ENCODE measurements around the gene NFAT5.
"Not testable (repeated sequence)": the region's sequence is repeated elsewhere in the genome, so short reads cannot be mapped to it uniquely, and the experiment has no call there.

Gene NFAT5

GRCh38 chr16:69566240-69566980, 644 bp downstream of the NFAT5 start:
- Mint-ChIP-seq H3K4me1 (ENCODE audit: low read depth) (peaks cover 41% of the 10 kb centered on the region), H3K9me3 (no peaks in the 10 kb centered on the region), H3K4me3 (peak overlapping the region; percentile 100), H3K27me3 (ENCODE audit: low read depth) (no peaks in the 10 kb centered on the region), H3K36me3 (ENCODE audit: low read depth) (peaks cover 9% of the 10 kb centered on the region), H3K27ac (peak overlapping the region; percentile 99)

DNA sequence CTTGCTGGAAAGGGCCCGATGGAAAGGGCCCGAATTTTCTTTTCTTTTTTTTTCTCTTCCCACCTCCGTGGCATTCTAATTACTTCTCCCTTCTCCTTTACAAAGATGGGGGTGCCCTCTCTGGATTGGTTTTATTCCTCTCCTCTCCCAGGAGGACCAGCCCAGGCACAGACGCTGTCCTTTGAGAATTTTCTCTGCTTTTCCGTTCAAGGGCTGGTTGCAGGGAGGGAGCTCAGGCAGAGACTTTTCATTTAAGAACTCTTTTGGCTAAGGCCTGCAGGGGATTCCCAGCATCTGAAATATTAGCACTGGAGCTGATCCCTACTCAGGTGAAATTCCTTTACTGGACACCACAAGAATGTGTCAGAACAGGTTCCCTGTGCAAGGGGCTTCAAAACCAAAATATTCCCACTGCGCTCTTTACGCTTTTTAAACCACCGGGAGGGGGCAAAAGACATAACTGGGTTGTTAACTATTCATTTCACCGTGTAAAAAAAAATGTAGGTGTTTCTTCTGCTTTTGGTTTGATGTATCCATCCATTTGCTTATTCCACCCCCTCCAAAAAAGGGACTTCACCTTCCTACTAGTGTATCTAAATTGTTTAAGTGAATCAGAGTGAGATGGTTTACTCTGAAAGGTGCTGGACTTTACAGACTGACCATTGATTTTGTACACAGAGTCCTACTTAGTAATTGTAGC, 1.4 kb downstream of the NFAT5 start:
- peaks cover 39% of the 10 kb centered on the region for H3K4me1 Mint-ChIP-seq (ENCODE audit: low read depth)
- no peaks in the 10 kb centered on the region for H3K9me3 Mint-ChIP-seq
- H3K4me3 Mint-ChIP-seq = peak overlapping the region; percentile 100
- peak overlapping the region; percentile 99 for H3K27ac Mint-ChIP-seq
- H3K27me3 Mint-ChIP-seq (ENCODE audit: low read depth) = no peaks in the 10 kb centered on the region
- H3K36me3 Mint-ChIP-seq (ENCODE audit: low read depth) = peaks cover 9% of the 10 kb centered on the region

GRCh38 chr16:69568676-69569075, 2.9 kb downstream of the NFAT5 start:
- H3K27ac Mint-ChIP-seq = no peak overlapping the region
- no peaks in the 10 kb centered on the region for H3K9me3 Mint-ChIP-seq
- no peaks in the 10 kb centered on the region for H3K27me3 Mint-ChIP-seq (ENCODE audit: low read depth)
- peaks cover 9% of the 10 kb centered on the region for H3K36me3 Mint-ChIP-seq (ENCODE audit: low read depth)
- H3K4me1 Mint-ChIP-seq (ENCODE audit: low read depth) = peaks cover 37% of the 10 kb centered on the region
- peak overlapping the region; percentile 10 for H3K4me3 Mint-ChIP-seq

DNA sequence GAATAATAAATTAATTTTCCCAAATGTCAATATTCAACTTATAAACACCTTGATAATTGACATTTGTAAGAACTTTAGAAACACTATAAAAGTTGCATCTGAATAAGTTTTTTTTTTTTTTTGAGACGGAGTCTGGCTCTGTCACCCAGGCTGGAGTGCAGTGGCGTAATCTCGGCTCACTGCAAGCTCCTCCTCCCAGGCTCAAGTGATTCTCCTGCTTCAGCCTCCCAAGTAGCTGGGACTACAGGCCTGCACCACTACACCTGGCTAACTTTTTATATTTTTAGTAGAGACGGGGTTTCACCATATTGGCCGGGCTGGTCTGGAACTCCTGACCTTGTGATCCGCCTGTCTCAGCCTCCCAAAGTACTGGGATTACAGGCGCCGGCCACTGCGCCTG, 13.0 kb downstream of the NFAT5 start:
- H3K27ac Mint-ChIP-seq; H3K9me3 Mint-ChIP-seq; H3K4me3 Mint-ChIP-seq; H3K36me3 Mint-ChIP-seq (ENCODE audit: low read depth); H3K4me1 Mint-ChIP-seq (ENCODE audit: low read depth); H3K27me3 Mint-ChIP-seq (ENCODE audit: low read depth): not testable (repeated sequence)

DNA sequence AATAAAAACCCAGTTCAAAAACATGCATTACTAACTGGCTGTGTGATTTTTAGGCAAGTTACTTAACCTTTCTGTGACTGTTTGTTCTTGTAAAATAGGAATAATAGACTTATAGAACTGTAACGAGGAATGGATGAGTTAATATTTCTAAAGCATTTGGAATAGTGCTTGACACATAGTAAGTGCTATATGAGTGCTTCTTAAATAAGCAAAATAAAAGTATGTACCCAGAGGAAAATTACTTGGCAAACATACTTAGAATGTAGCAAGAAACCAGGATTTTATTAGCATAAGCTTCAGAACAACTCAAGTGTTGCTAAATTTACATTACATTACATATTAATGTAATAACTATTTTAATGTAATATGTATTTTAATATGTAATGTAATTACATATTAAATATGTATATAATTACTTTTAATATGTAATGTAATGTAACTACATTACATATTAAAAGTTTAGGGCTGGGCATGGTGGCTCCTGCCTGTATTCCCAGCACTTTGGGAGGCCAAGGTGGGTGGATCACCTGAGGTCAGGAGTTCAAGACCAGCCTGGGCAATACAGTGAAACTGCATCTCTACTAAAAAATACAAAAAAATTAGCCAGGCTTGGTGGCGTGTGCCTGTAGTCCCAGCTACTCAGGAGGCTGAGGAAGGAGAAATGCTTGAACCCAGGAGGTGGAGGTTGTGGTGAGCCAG, 14.2 kb downstream of the NFAT5 start:
- peaks cover 8% of the 10 kb centered on the region for H3K4me1 Mint-ChIP-seq (ENCODE audit: low read depth)
- no peak overlapping the region for H3K27ac Mint-ChIP-seq
- H3K36me3 Mint-ChIP-seq (ENCODE audit: low read depth) = no peaks in the 10 kb centered on the region
- no peak overlapping the region for H3K4me3 Mint-ChIP-seq
- H3K27me3 Mint-ChIP-seq (ENCODE audit: low read depth) = no peaks in the 10 kb centered on the region
- no peaks in the 10 kb centered on the region for H3K9me3 Mint-ChIP-seq

DNA sequence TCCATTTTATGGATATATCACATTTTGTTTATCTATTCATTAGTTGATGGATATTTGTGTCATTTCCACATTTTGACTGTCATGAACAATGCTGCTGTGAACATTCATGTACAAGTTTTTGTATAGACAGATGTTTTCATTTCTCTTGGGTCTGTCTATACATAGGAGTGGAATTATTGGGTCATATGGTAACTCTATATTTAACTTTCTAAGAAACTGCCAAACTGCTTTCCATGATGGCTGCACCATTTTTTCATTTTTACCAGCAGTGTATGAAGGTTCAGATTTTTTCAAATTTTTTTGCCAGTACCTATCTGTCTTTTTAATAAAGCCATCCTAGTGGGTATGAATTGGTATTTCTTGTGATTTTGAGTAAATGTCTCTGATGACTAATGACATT, 15.5 kb downstream of the NFAT5 start:
- H3K9me3 Mint-ChIP-seq = no peaks in the 10 kb centered on the region
- H3K4me1 Mint-ChIP-seq (ENCODE audit: low read depth) = peaks cover 11% of the 10 kb centered on the region
- peaks cover 4% of the 10 kb centered on the region for H3K36me3 Mint-ChIP-seq (ENCODE audit: low read depth)
- no peaks in the 10 kb centered on the region for H3K27me3 Mint-ChIP-seq (ENCODE audit: low read depth)
- H3K27ac Mint-ChIP-seq = no peak overlapping the region
- H3K4me3 Mint-ChIP-seq = no peak overlapping the region

- H3K27me3 Mint-ChIP-seq (ENCODE audit: low read depth); H3K9me3 Mint-ChIP-seq; H3K27ac Mint-ChIP-seq; H3K4me3 Mint-ChIP-seq; H3K36me3 Mint-ChIP-seq (ENCODE audit: low read depth): not testable (repeated sequence)
- peaks cover 16% of the 10 kb centered on the region for H3K4me1 Mint-ChIP-seq (ENCODE audit: low read depth)
Measured at GRCh38 chr16:69584493-69584892, 18.7 kb downstream of the NFAT5 start.

DNA sequence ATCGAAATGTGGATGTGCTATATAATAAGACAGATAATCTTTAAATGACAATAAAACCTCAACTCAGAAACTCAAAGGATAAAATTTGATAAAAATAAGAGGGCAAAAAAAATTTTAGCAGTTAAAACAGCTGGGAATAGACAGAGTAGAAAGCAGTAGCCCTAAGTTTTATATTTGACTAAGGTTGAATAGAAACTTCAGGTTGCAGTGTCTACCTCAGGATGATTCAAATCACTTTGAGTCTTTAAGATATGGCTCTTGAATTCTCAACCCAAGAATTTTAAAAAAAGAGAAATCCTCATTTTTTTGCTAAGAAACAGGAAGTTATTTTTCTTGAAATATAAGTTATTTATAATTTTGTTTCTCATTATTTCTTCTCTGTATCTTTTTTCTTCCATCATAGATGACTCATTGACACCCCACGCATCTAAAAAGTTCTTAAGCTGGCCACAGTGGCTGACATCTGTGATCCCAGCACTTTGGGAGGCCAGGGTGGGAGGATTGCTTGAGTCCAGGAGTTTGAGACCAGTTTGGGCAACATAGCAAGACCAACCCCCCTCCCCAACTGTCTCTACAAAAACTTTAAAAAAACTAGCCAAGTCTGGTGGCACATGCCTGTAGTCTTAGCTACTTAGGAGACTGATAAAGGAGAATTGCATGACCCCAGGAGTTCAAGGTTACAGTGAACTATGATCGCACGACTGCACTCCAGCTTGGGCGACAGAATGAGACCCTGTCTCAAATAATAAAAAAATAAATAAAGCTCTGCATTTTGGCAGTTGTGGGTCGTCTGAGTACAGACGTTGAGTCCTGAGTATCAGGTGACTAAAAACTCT, 23.9 kb downstream of the NFAT5 start:
- Mint-ChIP-seq H3K27ac (no peak overlapping the region), H3K27me3 (ENCODE audit: low read depth) (no peaks in the 10 kb centered on the region), H3K4me3 (no peak overlapping the region), H3K36me3 (ENCODE audit: low read depth) (peaks cover 9% of the 10 kb centered on the region), H3K9me3 (no peaks in the 10 kb centered on the region), H3K4me1 (ENCODE audit: low read depth) (peaks cover 14% of the 10 kb centered on the region)

DNA sequence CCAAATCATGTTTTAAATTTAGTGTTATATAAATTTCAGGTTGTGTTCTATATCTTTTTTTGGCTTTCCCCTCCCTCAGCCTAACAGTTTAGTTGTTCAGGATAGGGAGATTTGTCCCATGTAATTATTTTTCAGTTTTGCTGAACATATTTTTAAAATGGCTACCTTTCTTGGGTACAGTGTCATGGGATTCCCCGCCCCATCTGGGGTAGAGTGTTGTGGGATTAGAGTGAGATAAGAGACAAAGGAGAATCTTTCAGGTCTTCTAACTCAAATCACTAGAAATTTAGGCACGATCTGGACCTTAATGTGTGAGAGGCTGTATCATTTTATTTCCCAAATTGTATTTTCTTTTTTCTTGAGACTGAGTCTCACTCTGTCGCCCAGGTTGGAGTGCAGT, 24.8 kb downstream of the NFAT5 start:
- Mint-ChIP-seq H3K9me3 (no peaks in the 10 kb centered on the region), H3K27ac (no peak overlapping the region), H3K4me1 (ENCODE audit: low read depth) (peaks cover 17% of the 10 kb centered on the region), H3K27me3 (ENCODE audit: low read depth) (no peaks in the 10 kb centered on the region), H3K36me3 (ENCODE audit: low read depth) (peaks cover 5% of the 10 kb centered on the region), H3K4me3 (no peak overlapping the region)

- Mint-ChIP-seq H3K27me3 (ENCODE audit: low read depth) (no peaks in the 10 kb centered on the region), H3K9me3 (no peaks in the 10 kb centered on the region), H3K27ac (no peak overlapping the region), H3K4me3 (no peak overlapping the region), H3K36me3 (ENCODE audit: low read depth) (peaks cover 4% of the 10 kb centered on the region), H3K4me1 (ENCODE audit: low read depth) (peaks cover 17% of the 10 kb centered on the region)
Measured at GRCh38 chr16:69593751-69594255, 28.0 kb downstream of the NFAT5 start.

- H3K36me3 Mint-ChIP-seq (ENCODE audit: low read depth) = peaks cover 2% of the 10 kb centered on the region
- H3K27ac Mint-ChIP-seq = no peak overlapping the region
- H3K27me3 Mint-ChIP-seq (ENCODE audit: low read depth) = no peaks in the 10 kb centered on the region
- H3K4me3 Mint-ChIP-seq = no peak overlapping the region
- no peaks in the 10 kb centered on the region for H3K9me3 Mint-ChIP-seq
- peaks cover 24% of the 10 kb centered on the region for H3K4me1 Mint-ChIP-seq (ENCODE audit: low read depth)
Measured at GRCh38 chr16:69595127-69596036, 29.6 kb downstream of the NFAT5 start.

DNA sequence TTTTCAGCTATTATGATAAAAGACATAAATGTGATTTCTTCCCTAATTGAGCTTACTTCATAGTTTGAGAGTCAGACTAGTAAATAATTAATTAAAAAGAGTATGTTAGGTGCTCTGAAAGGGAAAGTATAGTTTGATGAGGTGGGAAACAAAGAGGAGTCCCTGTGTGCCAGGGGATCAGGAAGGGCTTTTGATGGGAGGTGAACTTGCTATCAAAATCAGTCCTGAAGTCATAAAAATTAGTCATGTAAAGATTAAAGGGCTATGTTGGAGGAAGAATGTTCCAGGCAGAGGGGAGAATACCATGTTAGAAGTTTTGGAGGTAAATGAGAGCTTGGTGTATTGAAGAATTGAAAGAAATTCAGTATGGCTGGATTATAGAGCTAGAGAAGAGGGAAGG, 31.0 kb downstream of the NFAT5 start:
- H3K4me3 Mint-ChIP-seq = no peak overlapping the region
- H3K36me3 Mint-ChIP-seq (ENCODE audit: low read depth) = peaks cover 2% of the 10 kb centered on the region
- H3K27ac Mint-ChIP-seq = no peak overlapping the region

GRCh38 chr16:69598045-69598444, 32.3 kb downstream of the NFAT5 start:
- H3K27me3 Mint-ChIP-seq (ENCODE audit: low read depth) = no peaks in the 10 kb centered on the region
- H3K4me3 Mint-ChIP-seq = no peak overlapping the region
- H3K4me1 Mint-ChIP-seq (ENCODE audit: low read depth) = peaks cover 24% of the 10 kb centered on the region
- H3K36me3 Mint-ChIP-seq (ENCODE audit: low read depth) = peaks cover 2% of the 10 kb centered on the region
- H3K9me3 Mint-ChIP-seq = no peaks in the 10 kb centered on the region
- H3K27ac Mint-ChIP-seq = no peak overlapping the region

More for the DNA sequence above, 31.0 kb downstream of the NFAT5 start:
- H3K9me3 Mint-ChIP-seq = no peaks in the 10 kb centered on the region
- H3K4me1 Mint-ChIP-seq (ENCODE audit: low read depth) = peaks cover 24% of the 10 kb centered on the region
- no peaks in the 10 kb centered on the region for H3K27me3 Mint-ChIP-seq (ENCODE audit: low read depth)
